Fibroblast of gingiva (primary cell): Measurements from ENCODE around the gene TESMIN.

ENCODE experiments used
- DNase-seq: peaks from one replicate; pipeline ENCODE4 v3.0.0-alpha.2; 2011; ENCODE audit warnings: low read depth

The TESMIN gene

GRCh38 chr11:68709062-68709461 is 42.3 kb downstream of the TESMIN start:
- DNase-seq: no peak

- no peak for DNase-seq
Observed at GRCh38 chr11:68707527-68707926, 43.8 kb downstream of the TESMIN start.

- DNase-seq: no peak
Observed at GRCh38 chr11:68704887-68705286, 46.4 kb downstream of the TESMIN start.

- DNase-seq: no peak
Observed at GRCh38 chr11:68698993-68699392, 52.3 kb downstream of the TESMIN start.

- no peak for DNase-seq
Observed at GRCh38 chr11:68695531-68695930, 55.8 kb downstream of the TESMIN start.

- DNase-seq: no peak
Observed at GRCh38 chr11:68694431-68695297, 56.7 kb downstream of the TESMIN start.

- DNase-seq: no peak
Observed at GRCh38 chr11:68693484-68693882, 57.8 kb downstream of the TESMIN start.

GRCh38 chr11:68692871-68693483 is 58.3 kb downstream of the TESMIN start:
- DNase-seq: no peak

GRCh38 chr11:68692115-68692514 is 59.2 kb downstream of the TESMIN start:
- no peak for DNase-seq

GRCh38 chr11:68691402-68691784 is 59.9 kb downstream of the TESMIN start:
- no peak for DNase-seq

- DNase-seq: no peak
Observed at GRCh38 chr11:68690671-68691401, 60.5 kb downstream of the TESMIN start.

GRCh38 chr11:68689737-68690625 is 61.3 kb downstream of the TESMIN start:
- DNase-seq: no peak

- DNase-seq: no peak
Observed at GRCh38 chr11:68688881-68689280, 62.4 kb downstream of the TESMIN start.

- DNase-seq: no peak
Observed at GRCh38 chr11:68687986-68688385, 63.3 kb downstream of the TESMIN start.

GRCh38 chr11:68687311-68687710 is 64.0 kb downstream of the TESMIN start:
- DNase-seq: no peak

- DNase-seq: no peak
Observed at GRCh38 chr11:68686486-68686885, 64.8 kb downstream of the TESMIN start.

- no peak for DNase-seq
Observed at GRCh38 chr11:68685656-68686380, 65.5 kb downstream of the TESMIN start.

- DNase-seq: no peak
Observed at GRCh38 chr11:68684385-68685356, 66.6 kb downstream of the TESMIN start, which contains the start of gene GAL. GAL (plus strand) TSS chr11:68684544; CDS start chr11:68684924, 380 bp downstream.

GRCh38 chr11:68683536-68684384 is 67.6 kb downstream of the TESMIN start:
- no peak for DNase-seq
